Activated CD8-positive, alpha-beta T cell treated with anti-CD3 and anti-CD28 coated beads, Interleukin-2, amount 10 ng/mL, durations not matched to agents 7 days and 5 days (primary cell): ENCODE measurements around the gene MALRD1. TPM values are rescaled to one million over a fixed set of nuclear protein-coding genes. Genes with fewer than 3 reads are reported as not detected.

Experiments
- ATAC-seq: fragments of 150-1000 bp; cut with Tn5 transposase; one replicate; pipeline ENCODE4 v1.10.0; 2021; ENCODE audit warnings: moderate library complexity
- CTCF ChIA-PET: fragments of 350-600 bp; sonication (Branson Sonifier 250); formaldehyde crosslinking; loops from one replicate; lab custom pipeline; 2021; ENCODE audit warnings: antibody characterized with exemption; lab: Charles Lee
- POLR2A ChIA-PET: fragments of 350-600 bp; sonication (Branson Sonifier 250); formaldehyde crosslinking; loops from one replicate; lab custom pipeline; 2021; ENCODE audit warnings: antibody characterized with exemption; lab: Charles Lee
- DNase-seq: peaks from one replicate; pipeline ENCODE4 v3.0.0-alpha.2; 2020
- H3K27ac Mint-ChIP-seq: one replicate; pipeline ENCODE4 v1.8.0; 2021; ENCODE audit warnings: mild to moderate bottlenecking, mixed read lengths
- H3K27me3 Mint-ChIP-seq: one replicate; pipeline ENCODE4 v1.8.0; 2021; ENCODE audit warnings: low read depth, mixed read lengths
- H3K36me3 Mint-ChIP-seq: one replicate; pipeline ENCODE4 v1.8.0; 2021; ENCODE audit warnings: low read depth, mixed read lengths
- H3K4me1 Mint-ChIP-seq: one replicate; pipeline ENCODE4 v1.8.0; 2021; ENCODE audit warnings: low read depth, mixed read lengths
- H3K4me3 Mint-ChIP-seq: one replicate; pipeline ENCODE4 v1.8.0; 2021; ENCODE audit warnings: mild to moderate bottlenecking, mixed read lengths
- H3K9me3 Mint-ChIP-seq: one replicate; pipeline ENCODE4 v1.8.0; 2022; ENCODE audit warnings: mixed read lengths; ENCODE audit not compliant: insufficient read depth
- total RNA-seq, 2 experiments: library from RNA; stranded (reverse); gene quantifications; one replicate each; pipeline ENCODE4 v1.2.3, GENCODE V29; 2021

The MALRD1 gene
- total RNA-seq, 2 experiments from 2014 or later = not detected

- no peaks in the 10 kb centered on the region for H3K4me1 Mint-ChIP-seq
- ATAC-seq (no peak), DNase-seq (no peak)
- no peaks in the 10 kb centered on the region for H3K27me3 Mint-ChIP-seq
- peaks cover 7% of the 10 kb centered on the region for H3K9me3 Mint-ChIP-seq
- no peak overlapping the region for H3K4me3 Mint-ChIP-seq
- no peaks in the 10 kb centered on the region for H3K36me3 Mint-ChIP-seq
- ChIA-PET POLR2A (no interaction called here), CTCF (no interaction called here)
- no peak overlapping the region for H3K27ac Mint-ChIP-seq
These were observed 367.6 kb downstream of the MALRD1 start for GRCh38 chr10:19416164-19416563.

- Mint-ChIP-seq H3K4me3 (no peak overlapping the region), H3K9me3 (peaks cover 7% of the 10 kb centered on the region), H3K27me3 (no peaks in the 10 kb centered on the region), H3K36me3 (no peaks in the 10 kb centered on the region), H3K27ac (no peak overlapping the region), H3K4me1 (no peaks in the 10 kb centered on the region)
- POLR2A ChIA-PET = no interaction called here
- CTCF ChIA-PET = no interaction called here
- ATAC-seq = no peak
- no peak for DNase-seq
These were observed 369.1 kb downstream of the MALRD1 start for GRCh38 chr10:19417740-19418139.

DNA sequence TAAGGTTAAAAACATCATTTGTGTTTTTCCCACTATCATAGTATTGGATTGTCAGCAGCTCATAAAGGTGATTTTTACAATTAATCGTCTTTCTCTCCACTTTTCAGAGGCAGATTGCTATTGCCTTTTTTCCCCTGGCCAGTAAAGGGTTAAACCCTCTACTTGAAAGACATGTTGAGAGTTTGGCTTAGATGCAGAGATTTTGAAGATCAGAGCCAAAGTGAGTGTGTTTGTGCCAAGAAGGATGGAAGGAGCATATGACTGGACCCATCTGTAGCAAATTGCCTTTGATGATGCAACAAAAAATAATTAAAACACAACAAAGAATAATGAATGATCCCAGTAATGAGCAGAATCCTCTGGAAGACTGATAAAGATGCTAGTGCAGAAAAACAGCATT is 373.1 kb downstream of the MALRD1 start:
- Mint-ChIP-seq H3K27ac (no peak overlapping the region), H3K9me3 (peaks cover 7% of the 10 kb centered on the region), H3K4me3 (no peak overlapping the region), H3K4me1 (no peaks in the 10 kb centered on the region), H3K36me3 (no peaks in the 10 kb centered on the region), H3K27me3 (no peaks in the 10 kb centered on the region)
- ATAC-seq (no peak), DNase-seq (no peak)
- ChIA-PET CTCF (no interaction called here), POLR2A (no interaction called here)

DNA sequence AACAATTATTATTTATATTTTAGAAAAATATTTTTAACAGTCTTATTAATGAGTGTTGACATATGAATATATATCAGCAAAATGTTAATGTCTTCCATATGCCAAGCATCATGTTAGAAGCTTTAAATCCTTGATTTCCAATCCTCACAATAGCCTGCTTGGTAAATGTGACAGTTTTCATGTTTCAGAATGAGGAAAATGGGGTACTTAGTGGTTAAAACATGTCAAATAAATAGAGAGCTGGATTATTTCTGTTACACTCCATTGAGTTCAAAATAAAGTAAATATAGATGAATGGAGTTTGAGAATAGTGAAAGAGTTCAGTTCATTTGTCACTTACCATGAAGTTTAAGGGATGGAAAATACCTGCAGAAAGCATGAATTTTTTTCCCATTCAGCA is 377.4 kb downstream of the MALRD1 start:
- H3K4me3 Mint-ChIP-seq = no peak overlapping the region
- no peaks in the 10 kb centered on the region for H3K27me3 Mint-ChIP-seq
- H3K36me3 Mint-ChIP-seq = no peaks in the 10 kb centered on the region
- peaks cover 10% of the 10 kb centered on the region for H3K9me3 Mint-ChIP-seq
- H3K4me1 Mint-ChIP-seq = no peaks in the 10 kb centered on the region
- CTCF ChIA-PET = no interaction called here
- H3K27ac Mint-ChIP-seq = no peak overlapping the region
- no peak for DNase-seq
- POLR2A ChIA-PET = no interaction called here
- ATAC-seq = no peak

- ATAC-seq (no peak), DNase-seq (no peak)
- no peaks in the 10 kb centered on the region for H3K4me1 Mint-ChIP-seq
- peaks cover 10% of the 10 kb centered on the region for H3K9me3 Mint-ChIP-seq
- no peak overlapping the region for H3K4me3 Mint-ChIP-seq
- no peaks in the 10 kb centered on the region for H3K27me3 Mint-ChIP-seq
- CTCF ChIA-PET = no interaction called here
- POLR2A ChIA-PET = no interaction called here
- H3K27ac Mint-ChIP-seq = no peak overlapping the region
- no peaks in the 10 kb centered on the region for H3K36me3 Mint-ChIP-seq
These were observed 383.2 kb downstream of the MALRD1 start for GRCh38 chr10:19431622-19432351.

GRCh38 chr10:19449860-19450259 is 401.3 kb downstream of the MALRD1 start:
- ChIA-PET CTCF (no interaction called here), POLR2A (no interaction called here)
- H3K27me3 Mint-ChIP-seq = no peaks in the 10 kb centered on the region
- no peaks in the 10 kb centered on the region for H3K36me3 Mint-ChIP-seq
- no peak for ATAC-seq
- no peaks in the 10 kb centered on the region for H3K4me1 Mint-ChIP-seq
- peaks cover 2% of the 10 kb centered on the region for H3K9me3 Mint-ChIP-seq
- no peak overlapping the region for H3K27ac Mint-ChIP-seq
- H3K4me3 Mint-ChIP-seq = no peak overlapping the region
- DNase-seq = no peak

- no peaks in the 10 kb centered on the region for H3K27me3 Mint-ChIP-seq
- no peaks in the 10 kb centered on the region for H3K4me1 Mint-ChIP-seq
- no peak overlapping the region for H3K4me3 Mint-ChIP-seq
- ChIA-PET POLR2A (no interaction called here), CTCF (no interaction called here)
- no peaks in the 10 kb centered on the region for H3K9me3 Mint-ChIP-seq
- DNase-seq (no peak), ATAC-seq (no peak)
- H3K36me3 Mint-ChIP-seq = no peaks in the 10 kb centered on the region
- H3K27ac Mint-ChIP-seq = no peak overlapping the region
These were observed 402.8 kb downstream of the MALRD1 start for GRCh38 chr10:19451356-19451755.

DNA sequence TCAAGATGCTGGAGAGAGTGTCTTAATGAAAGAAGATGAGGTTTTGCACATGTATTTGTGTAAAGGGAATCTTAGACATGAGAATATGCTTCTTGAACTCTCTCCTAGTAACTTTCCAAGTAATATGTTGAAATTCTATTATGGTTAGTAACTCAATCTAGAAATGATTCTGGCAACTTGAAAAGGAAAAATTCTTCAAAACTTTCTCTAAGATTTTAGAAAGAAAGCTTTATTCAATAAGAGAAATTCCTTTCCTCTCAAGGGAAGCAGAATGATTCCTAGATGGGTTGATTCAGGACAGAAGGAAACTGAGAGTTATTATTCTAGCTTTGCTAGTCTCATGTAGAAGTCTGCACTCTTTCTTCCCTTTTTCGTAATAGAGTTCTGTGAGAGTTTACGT is 403.3 kb downstream of the MALRD1 start:
- Mint-ChIP-seq H3K27me3 (no peaks in the 10 kb centered on the region), H3K36me3 (no peaks in the 10 kb centered on the region), H3K27ac (no peak overlapping the region), H3K9me3 (no peaks in the 10 kb centered on the region), H3K4me1 (no peaks in the 10 kb centered on the region), H3K4me3 (no peak overlapping the region)
- no peak for DNase-seq
- CTCF ChIA-PET = no interaction called here
- ATAC-seq = no peak
- POLR2A ChIA-PET = no interaction called here

DNA sequence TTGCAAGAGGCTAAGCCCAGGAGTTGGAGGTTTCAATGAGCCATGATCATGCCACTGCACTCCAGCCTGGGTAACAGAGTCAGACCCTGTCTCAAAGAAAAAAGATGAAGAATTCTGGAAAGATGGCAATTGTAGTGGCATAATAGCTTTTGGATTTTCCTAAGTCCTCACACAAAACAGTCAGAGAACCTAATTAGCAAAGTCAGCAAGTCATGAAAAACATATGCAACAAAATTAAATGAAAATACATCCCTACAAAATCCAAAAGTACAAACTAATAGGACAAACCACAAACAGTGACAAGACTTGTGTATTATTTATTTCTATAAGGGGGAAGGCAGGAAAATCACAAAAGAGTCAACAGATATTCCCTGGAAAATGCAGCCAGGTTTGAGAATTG is 405.4 kb downstream of the MALRD1 start:
- CTCF ChIA-PET = no interaction called here
- Mint-ChIP-seq H3K36me3 (no peaks in the 10 kb centered on the region), H3K27me3 (no peaks in the 10 kb centered on the region), H3K4me3 (no peak overlapping the region), H3K27ac (no peak overlapping the region), H3K9me3 (no peaks in the 10 kb centered on the region), H3K4me1 (no peaks in the 10 kb centered on the region)
- POLR2A ChIA-PET = no interaction called here
- DNase-seq (no peak), ATAC-seq (no peak)

GRCh38 chr10:19461588-19461987 is 413.0 kb downstream of the MALRD1 start:
- Mint-ChIP-seq H3K27me3 (no peaks in the 10 kb centered on the region), H3K36me3 (no peaks in the 10 kb centered on the region), H3K27ac (no peak overlapping the region), H3K4me3 (no peak overlapping the region), H3K9me3 (no peaks in the 10 kb centered on the region), H3K4me1 (no peaks in the 10 kb centered on the region)
- ATAC-seq (no peak), DNase-seq (no peak)
- CTCF ChIA-PET = no interaction called here
- POLR2A ChIA-PET = no interaction called here

DNA sequence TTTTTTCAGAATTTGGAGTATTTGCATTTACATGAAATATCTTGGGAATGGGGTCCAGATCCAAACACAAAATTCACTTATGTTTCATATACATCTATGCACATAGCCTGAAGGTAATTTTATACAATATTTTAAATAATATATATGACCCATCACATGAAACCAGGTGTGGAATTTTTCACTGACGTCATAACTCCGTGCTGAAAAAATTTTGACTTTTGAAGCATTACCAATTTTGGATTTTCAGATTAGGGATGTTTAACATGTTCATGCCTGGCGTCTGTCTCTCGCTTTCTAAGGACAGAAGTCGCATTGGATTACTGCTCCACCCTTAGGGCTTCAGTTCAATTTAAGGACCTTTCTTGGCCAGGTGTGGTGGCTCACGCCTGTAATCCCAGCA is 418.1 kb downstream of the MALRD1 start:
- Mint-ChIP-seq H3K27ac (no peak overlapping the region), H3K4me3 (no peak overlapping the region), H3K9me3 (no peaks in the 10 kb centered on the region), H3K36me3 (no peaks in the 10 kb centered on the region), H3K27me3 (no peaks in the 10 kb centered on the region), H3K4me1 (no peaks in the 10 kb centered on the region)
- DNase-seq (no peak), ATAC-seq (no peak)
- POLR2A ChIA-PET = no interaction called here
- CTCF ChIA-PET = no interaction called here

DNA sequence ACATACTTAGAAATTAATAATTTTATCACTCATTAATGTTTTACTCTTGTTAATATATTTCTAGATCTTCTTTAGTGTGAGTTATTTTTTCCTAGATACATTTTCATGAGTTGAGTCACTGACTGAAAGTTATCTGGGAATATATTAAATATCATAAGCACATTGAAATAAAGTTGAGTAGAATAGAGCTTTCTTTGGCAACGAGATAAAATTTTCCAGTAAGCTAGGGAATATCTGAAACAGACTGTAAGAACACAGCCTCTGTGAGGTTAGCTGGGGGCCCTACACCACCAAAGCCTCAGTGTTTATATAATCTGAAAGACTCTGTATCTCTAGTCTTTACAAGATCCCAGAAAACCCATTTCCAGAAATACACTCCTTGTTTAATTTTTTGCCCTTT is 419.8 kb downstream of the MALRD1 start:
- Mint-ChIP-seq H3K27ac (no peak overlapping the region), H3K4me3 (no peak overlapping the region), H3K36me3 (no peaks in the 10 kb centered on the region), H3K4me1 (no peaks in the 10 kb centered on the region), H3K27me3 (no peaks in the 10 kb centered on the region), H3K9me3 (peaks cover 4% of the 10 kb centered on the region)
- DNase-seq (no peak), ATAC-seq (no peak)
- ChIA-PET CTCF (no interaction called here), POLR2A (no interaction called here)

GRCh38 chr10:19469521-19469920 is 420.9 kb downstream of the MALRD1 start:
- CTCF ChIA-PET = no interaction called here
- H3K27me3 Mint-ChIP-seq = no peaks in the 10 kb centered on the region
- no peaks in the 10 kb centered on the region for H3K4me1 Mint-ChIP-seq
- POLR2A ChIA-PET = no interaction called here
- DNase-seq = no peak
- H3K9me3 Mint-ChIP-seq = peaks cover 4% of the 10 kb centered on the region
- no peak for ATAC-seq
- H3K27ac Mint-ChIP-seq = no peak overlapping the region
- H3K4me3 Mint-ChIP-seq = no peak overlapping the region
- H3K36me3 Mint-ChIP-seq = no peaks in the 10 kb centered on the region
